ENCODE measurements around the gene RASGEF1C. TPM values are rescaled to one million over a fixed set of nuclear protein-coding genes. Genes with fewer than 3 reads are reported as not detected.

RASGEF1C gene
- total RNA-seq, 1 donor from 2014 or later = not detected

GRCh38 chr5:180130876-180131740 lies 77.9 kb downstream of the RASGEF1C start:
- no peaks in the 10 kb centered on the region for H3K9me3 ChIP-seq
- TF ChIP-seq, protein P1, sequence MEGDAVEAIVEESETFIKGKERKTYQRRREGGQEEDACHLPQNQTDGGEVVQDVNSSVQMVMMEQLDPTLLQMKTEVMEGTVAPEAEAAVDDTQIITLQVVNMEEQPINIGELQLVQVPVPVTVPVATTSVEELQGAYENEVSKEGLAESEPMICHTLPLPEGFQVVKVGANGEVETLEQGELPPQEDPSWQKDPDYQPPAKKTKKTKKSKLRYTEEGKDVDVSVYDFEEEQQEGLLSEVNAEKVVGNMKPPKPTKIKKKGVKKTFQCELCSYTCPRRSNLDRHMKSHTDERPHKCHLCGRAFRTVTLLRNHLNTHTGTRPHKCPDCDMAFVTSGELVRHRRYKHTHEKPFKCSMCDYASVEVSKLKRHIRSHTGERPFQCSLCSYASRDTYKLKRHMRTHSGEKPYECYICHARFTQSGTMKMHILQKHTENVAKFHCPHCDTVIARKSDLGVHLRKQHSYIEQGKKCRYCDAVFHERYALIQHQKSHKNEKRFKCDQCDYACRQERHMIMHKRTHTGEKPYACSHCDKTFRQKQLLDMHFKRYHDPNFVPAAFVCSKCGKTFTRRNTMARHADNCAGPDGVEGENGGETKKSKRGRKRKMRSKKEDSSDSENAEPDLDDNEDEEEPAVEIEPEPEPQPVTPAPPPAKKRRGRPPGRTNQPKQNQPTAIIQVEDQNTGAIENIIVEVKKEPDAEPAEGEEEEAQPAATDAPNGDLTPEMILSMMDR (IDR thresholded peaks at IDR 0.05) = no peak
- no peak for ATAC-seq
- H3K27me3 ChIP-seq (ENCODE audit: low read depth) = peaks cover 21% of the 10 kb centered on the region
- H3K4me3 ChIP-seq = no peak overlapping the region
- H3K27ac ChIP-seq = no peak overlapping the region
- intact Hi-C loops (cut with DNase I) = no loop called here
- no peaks in the 10 kb centered on the region for H3K36me3 ChIP-seq
- DNase-seq = no peak
- H3K4me1 ChIP-seq = no peaks in the 10 kb centered on the region

DNA sequence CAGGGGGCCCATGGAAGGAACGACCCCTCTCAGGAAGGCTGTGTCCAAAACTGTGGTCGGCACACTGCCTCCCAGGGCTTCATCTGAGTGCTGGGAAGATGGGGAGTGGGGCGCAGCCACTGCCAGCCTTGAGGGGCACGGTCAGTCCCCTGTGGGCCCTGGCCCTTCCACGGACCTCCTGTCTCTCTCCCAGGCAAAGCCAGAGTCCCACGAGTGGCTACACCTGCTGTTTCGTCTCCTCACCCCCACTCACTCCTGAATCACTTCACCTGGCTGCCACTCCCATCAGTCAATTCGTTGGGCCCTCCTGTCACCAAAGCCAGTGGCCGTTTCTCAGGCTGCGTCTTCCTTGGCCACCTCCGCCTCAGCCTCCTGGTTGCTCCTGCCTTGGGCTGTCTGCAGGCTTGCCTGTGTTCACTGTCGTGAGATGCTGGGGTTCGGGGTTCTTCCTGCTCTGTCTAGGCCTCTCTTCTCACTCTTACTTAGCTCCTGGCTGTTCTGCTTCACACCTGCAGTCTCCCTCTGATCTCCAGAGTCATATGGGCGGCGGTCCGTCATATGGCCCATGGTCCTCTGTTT lies 78.6 kb downstream of the RASGEF1C start:
- Histone ChIP-seq H3K27ac (no peak overlapping the region), H3K27me3 (ENCODE audit: low read depth) (peaks cover 23% of the 10 kb centered on the region), H3K4me3 (no peak overlapping the region), H3K4me1 (no peaks in the 10 kb centered on the region), H3K9me3 (no peaks in the 10 kb centered on the region), H3K36me3 (no peaks in the 10 kb centered on the region)
- no peak for ATAC-seq
- TF ChIP-seq, protein P1 (IDR thresholded peaks at IDR 0.05) = no peak
- intact Hi-C loops (cut with DNase I) = no loop called here
- no peak for DNase-seq

- intact Hi-C loops (cut with DNase I) = no loop called here
- ATAC-seq = no peak
- Histone ChIP-seq H3K27me3 (ENCODE audit: low read depth) (peaks cover 23% of the 10 kb centered on the region), H3K9me3 (no peaks in the 10 kb centered on the region), H3K27ac (no peak overlapping the region), H3K4me3 (no peak overlapping the region), H3K36me3 (no peaks in the 10 kb centered on the region), H3K4me1 (no peaks in the 10 kb centered on the region)
- DNase-seq = no peak
- TF ChIP-seq, protein P1 (IDR thresholded peaks at IDR 0.05) = no peak
Observed at GRCh38 chr5:180129291-180130190, 79.5 kb downstream of the RASGEF1C start.

DNA sequence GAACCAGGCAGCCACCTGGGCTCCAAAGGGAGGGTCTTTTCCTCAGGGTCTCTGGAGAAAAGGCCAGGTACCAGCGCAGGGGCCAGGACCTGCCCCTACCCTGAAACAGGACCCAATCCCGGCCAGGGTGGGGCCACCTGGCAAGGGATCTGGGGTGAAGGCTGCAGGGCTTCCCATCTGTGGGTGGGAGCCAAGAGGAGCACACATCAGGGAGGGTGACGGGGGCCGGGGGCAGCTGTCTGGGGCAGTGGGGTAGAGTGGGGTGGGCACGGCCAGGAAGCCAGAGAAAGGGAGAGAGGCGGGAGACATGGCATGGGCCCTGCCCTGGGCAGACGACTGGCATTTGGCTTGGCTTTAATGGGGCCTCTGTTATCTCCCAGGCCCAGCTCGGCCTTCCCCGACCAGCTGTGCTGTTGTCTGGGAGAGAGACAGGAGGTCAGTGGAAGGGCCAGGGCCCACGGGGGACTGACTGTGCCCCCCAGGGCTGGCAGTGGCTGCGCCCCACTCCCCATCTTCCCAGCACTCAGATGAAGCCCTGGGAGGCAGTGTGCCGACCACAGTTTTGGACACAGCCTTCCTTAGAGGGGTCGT lies 80.2 kb downstream of the RASGEF1C start:
- H3K27me3 ChIP-seq (ENCODE audit: low read depth) = peaks cover 23% of the 10 kb centered on the region
- no peak overlapping the region for H3K27ac ChIP-seq
- ATAC-seq (no peak), DNase-seq (no peak)
- no peaks in the 10 kb centered on the region for H3K9me3 ChIP-seq
- TF ChIP-seq, protein P1 (IDR thresholded peaks at IDR 0.05) = no peak
- intact Hi-C loops (cut with DNase I) = no loop called here
- no peaks in the 10 kb centered on the region for H3K4me1 ChIP-seq
- no peak overlapping the region for H3K4me3 ChIP-seq
- H3K36me3 ChIP-seq = no peaks in the 10 kb centered on the region

Data from lower lobe of right lung (tissue), 2 donors.